Fibroblast of lung (primary cell): ENCODE measurements around the gene UCHL3. TPM values are rescaled to one million over a fixed set of nuclear protein-coding genes. Genes with fewer than 3 reads are reported as not detected.

Experiments
- DNase-seq, 2 donors: peaks; one replicate each; pipeline versions ENCODE4 v3.0.0 to v3.0.0-alpha.2; 2010; ENCODE audit warnings: low read depth in 2 of 2
- H2AFZ ChIP-seq: 2 replicates; pipeline ENCODE4 v1.5.1; 2012; ENCODE audit warnings: low read length, control low read depth, inconsistent platforms
- H3K27ac ChIP-seq: 2 replicates; pipeline ENCODE4 v1.5.1; 2011; ENCODE audit warnings: low read length, control low read depth; ENCODE audit not compliant: insufficient read depth
- H3K27me3 ChIP-seq: 2 replicates; pipeline ENCODE4 v1.5.1; 2011; ENCODE audit warnings: mild to moderate bottlenecking, low read length; ENCODE audit not compliant: control insufficient read depth, insufficient read depth
- H3K36me3 ChIP-seq: 2 replicates; pipeline ENCODE4 v1.5.1; 2011; ENCODE audit warnings: low read length; ENCODE audit not compliant: control insufficient read depth, insufficient read depth
- H3K4me1 ChIP-seq: 2 replicates; pipeline ENCODE4 v1.5.1; 2011; ENCODE audit warnings: low read length; ENCODE audit not compliant: control insufficient read depth, insufficient read depth; ENCODE audit errors: extremely low read depth
- H3K4me2 ChIP-seq: 2 replicates; pipeline ENCODE4 v1.5.1; 2011; ENCODE audit warnings: low read length, control low read depth; ENCODE audit not compliant: insufficient read depth; ENCODE audit errors: extremely low read depth
- H3K4me3 ChIP-seq, 4 experiments: fragments of 200-600 bp in 1 of 4; sonication (generic) in 1 of 4; replicated peaks in 1 of 4; 2 replicates each; pipeline ENCODE4 v1.5.1; 2011 to 2016; ENCODE audit warnings: low read length in 4 of 4, low read depth in 3 of 4, mild to moderate bottlenecking in 3 of 4, control low read depth in 2 of 4, inconsistent platforms in 1 of 4, mixed read lengths in 1 of 4; ENCODE audit not compliant: insufficient read depth in 1 of 4; ENCODE audit errors: control extremely low read depth in 1 of 4
- H3K79me2 ChIP-seq: 2 replicates; pipeline ENCODE4 v1.5.1; 2012; ENCODE audit warnings: mild to moderate bottlenecking, low read length, inconsistent platforms; ENCODE audit not compliant: control insufficient read depth, insufficient read depth
- H3K9ac ChIP-seq: 2 replicates; pipeline ENCODE4 v1.5.1; 2011; ENCODE audit warnings: mild to moderate bottlenecking, low read length, control low read depth; ENCODE audit not compliant: insufficient read depth
- H3K9me3 ChIP-seq: 2 replicates; pipeline ENCODE4 v1.5.1; 2012; ENCODE audit warnings: low read depth, low read length; ENCODE audit not compliant: control insufficient read depth, insufficient read depth
- H4K20me1 ChIP-seq: 2 replicates; pipeline ENCODE4 v1.5.1; 2011; ENCODE audit warnings: low read length; ENCODE audit not compliant: control insufficient read depth, insufficient read depth; ENCODE audit errors: extremely low read depth
- CTCF ChIP-seq, 2 donors: IDR thresholded peaks in 1 of 2; conservative IDR thresholded peaks in 1 of 2; 1 replicate in 1 of 2; 2 replicates in 1 of 2; pipeline ENCODE4 v1.5.1; 2011 to 2012; ENCODE audit warnings: low read length in 2 of 2, control low read depth in 1 of 2, inconsistent platforms in 1 of 2, low read depth in 1 of 2, mild to moderate bottlenecking in 1 of 2
- EZH2 ChIP-seq: IDR thresholded peaks from 2 replicates; pipeline ENCODE4 v1.5.1; 2012; ENCODE audit warnings: low read length, control low read depth, mild to moderate bottlenecking; ENCODE audit errors: missing control alignments
- polyA plus RNA-seq, 2 donors: library from polyadenylated mRNA; depleted of rRNA in 1 of 2; stranded (reverse) in 1 of 2; unstranded in 1 of 2; fragments of >200 nt; gene quantifications; 2 replicates each; pipeline ENCODE4 v1.2.1, GENCODE V29; 2011 to 2012; ENCODE audit warnings: missing spikeins in 1 of 2
- total RNA-seq: library from RNA; depleted of rRNA; stranded (reverse); fragments of >200 nt; gene quantifications from 2 replicates; pipeline ENCODE4 v1.2.1, GENCODE V29; 2014

The UCHL3 gene
- total and polyA plus RNA-seq, 2 donors (not counting 1 experiment from before 2014, with no cell fraction given) = 30.9 to 81.9 TPM

- Histone ChIP-seq H3K27ac (no peak overlapping the region), H3K4me3 (no peak overlapping the region), H4K20me1 (no peaks in the 10 kb centered on the region), H3K79me2 (no peaks in the 10 kb centered on the region), H3K4me1 (no peaks in the 10 kb centered on the region), H3K36me3 (no peaks in the 10 kb centered on the region), H3K27me3 (no peaks in the 10 kb centered on the region), H3K4me2 (no peak overlapping the region), H2AFZ (no peak overlapping the region), H3K9me3 (no peaks in the 10 kb centered on the region), H3K9ac (no peak overlapping the region)
- TF ChIP-seq EZH2 (no peak), CTCF (conservative IDR thresholded peaks at IDR 0.05 in 1 of 2, IDR thresholded peaks at IDR 0.05 in 1 of 2; ENCODE audit: low read depth in 1 of 2, low read length in 2 of 2) (no peak)
- no peak for DNase-seq
These were observed 31.0 kb upstream of the UCHL3 start for GRCh38 chr13:75518439-75519088.

GRCh38 chr13:75521956-75522355 is 27.6 kb upstream of the UCHL3 start:
- no peak overlapping the region for H3K27ac ChIP-seq
- no peak overlapping the region for H3K9ac ChIP-seq
- H3K4me3 ChIP-seq = no peak overlapping the region
- TF ChIP-seq CTCF (conservative IDR thresholded peaks at IDR 0.05 in 1 of 2, IDR thresholded peaks at IDR 0.05 in 1 of 2; ENCODE audit: low read depth in 1 of 2, low read length in 2 of 2) (no peak), EZH2 (no peak)
- no peaks in the 10 kb centered on the region for H3K79me2 ChIP-seq
- no peak overlapping the region for H3K4me2 ChIP-seq
- no peaks in the 10 kb centered on the region for H3K9me3 ChIP-seq
- no peak overlapping the region for H2AFZ ChIP-seq
- no peaks in the 10 kb centered on the region for H4K20me1 ChIP-seq
- H3K4me1 ChIP-seq = no peaks in the 10 kb centered on the region
- H3K27me3 ChIP-seq = no peaks in the 10 kb centered on the region
- no peaks in the 10 kb centered on the region for H3K36me3 ChIP-seq
- DNase-seq = no peak

- peaks cover 5% of the 10 kb centered on the region for H3K36me3 ChIP-seq
- H3K9me3 ChIP-seq = no peaks in the 10 kb centered on the region
- H3K4me1 ChIP-seq = no peaks in the 10 kb centered on the region
- H3K9ac ChIP-seq = no peak overlapping the region
- no peak for DNase-seq
- H2AFZ ChIP-seq = no peak overlapping the region
- no peaks in the 10 kb centered on the region for H4K20me1 ChIP-seq
- TF ChIP-seq EZH2 (no peak), CTCF (conservative IDR thresholded peaks at IDR 0.05 in 1 of 2, IDR thresholded peaks at IDR 0.05 in 1 of 2; ENCODE audit: low read depth in 1 of 2, low read length in 2 of 2) (no peak)
- no peak overlapping the region for H3K4me2 ChIP-seq
- H3K27ac ChIP-seq = no peak overlapping the region
- no peaks in the 10 kb centered on the region for H3K79me2 ChIP-seq
- no peaks in the 10 kb centered on the region for H3K27me3 ChIP-seq
- H3K4me3 ChIP-seq = no peak overlapping the region
These were observed 19.0 kb upstream of the UCHL3 start for GRCh38 chr13:75530549-75530961.
